ENCODE results near the gene MOV10. TPM values are rescaled to one million over a fixed set of nuclear protein-coding genes. Genes with fewer than 3 reads are reported as not detected.

Gene MOV10, protein sequence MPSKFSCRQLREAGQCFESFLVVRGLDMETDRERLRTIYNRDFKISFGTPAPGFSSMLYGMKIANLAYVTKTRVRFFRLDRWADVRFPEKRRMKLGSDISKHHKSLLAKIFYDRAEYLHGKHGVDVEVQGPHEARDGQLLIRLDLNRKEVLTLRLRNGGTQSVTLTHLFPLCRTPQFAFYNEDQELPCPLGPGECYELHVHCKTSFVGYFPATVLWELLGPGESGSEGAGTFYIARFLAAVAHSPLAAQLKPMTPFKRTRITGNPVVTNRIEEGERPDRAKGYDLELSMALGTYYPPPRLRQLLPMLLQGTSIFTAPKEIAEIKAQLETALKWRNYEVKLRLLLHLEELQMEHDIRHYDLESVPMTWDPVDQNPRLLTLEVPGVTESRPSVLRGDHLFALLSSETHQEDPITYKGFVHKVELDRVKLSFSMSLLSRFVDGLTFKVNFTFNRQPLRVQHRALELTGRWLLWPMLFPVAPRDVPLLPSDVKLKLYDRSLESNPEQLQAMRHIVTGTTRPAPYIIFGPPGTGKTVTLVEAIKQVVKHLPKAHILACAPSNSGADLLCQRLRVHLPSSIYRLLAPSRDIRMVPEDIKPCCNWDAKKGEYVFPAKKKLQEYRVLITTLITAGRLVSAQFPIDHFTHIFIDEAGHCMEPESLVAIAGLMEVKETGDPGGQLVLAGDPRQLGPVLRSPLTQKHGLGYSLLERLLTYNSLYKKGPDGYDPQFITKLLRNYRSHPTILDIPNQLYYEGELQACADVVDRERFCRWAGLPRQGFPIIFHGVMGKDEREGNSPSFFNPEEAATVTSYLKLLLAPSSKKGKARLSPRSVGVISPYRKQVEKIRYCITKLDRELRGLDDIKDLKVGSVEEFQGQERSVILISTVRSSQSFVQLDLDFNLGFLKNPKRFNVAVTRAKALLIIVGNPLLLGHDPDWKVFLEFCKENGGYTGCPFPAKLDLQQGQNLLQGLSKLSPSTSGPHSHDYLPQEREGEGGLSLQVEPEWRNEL
- polyA plus RNA-seq (1.4 and 3.0 TPM in 2 replicates), polyA minus RNA-seq (1.5 and 1.6 TPM in 2 replicates)

DNA sequence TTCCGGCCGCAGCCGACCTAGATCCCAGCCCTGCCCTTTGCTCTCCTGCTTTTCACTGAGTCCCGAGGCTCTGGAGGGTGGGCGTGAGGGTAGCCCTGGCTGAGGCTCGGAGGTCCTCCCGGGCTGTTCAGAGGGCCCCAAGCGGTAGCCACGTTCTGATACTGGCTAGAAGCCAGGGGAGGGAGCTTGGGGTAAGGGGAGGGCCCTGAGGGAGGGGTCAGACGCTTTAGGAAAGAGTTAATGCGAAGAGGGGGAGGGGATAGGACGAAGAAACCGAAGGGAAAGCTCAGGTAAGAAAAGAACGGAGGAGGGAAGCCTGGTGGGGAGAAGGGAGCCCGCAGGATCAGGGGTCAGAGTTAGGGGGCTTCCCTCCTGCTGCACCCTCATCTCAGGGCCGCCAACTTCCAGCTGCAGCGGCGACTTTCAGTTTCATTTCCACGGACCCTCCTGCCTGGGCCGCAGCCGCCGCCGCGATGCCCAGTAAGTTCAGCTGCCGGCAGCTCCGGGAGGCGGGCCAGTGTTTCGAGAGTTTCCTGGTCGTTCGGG is at the start of gene MOV10:
MOV10 (plus strand) TSS at position 220 of the 546 bp plus-strand sequence; CDS start at position 474, 254 bp downstream.
- Histone ChIP-seq H3K79me2 (replicated peaks; ENCODE audit: insufficient read depth, low read length) (no peaks in the 10 kb centered on the region), H3K9ac (ENCODE audit: low read length) (peak within 1 kb of the TSS; percentile 61), H2AFZ (ENCODE audit: low read depth, low read length) (peak within 1 kb of the TSS; percentile 11), H3K4me3 (ENCODE audit: low read length) (peak within 1 kb of the TSS; percentile 74), H4K20me1 (ENCODE audit: insufficient read depth) (no peaks in the 10 kb centered on the region), H3K9me3 (ENCODE audit: low read length) (no peaks in the 10 kb centered on the region), H3K9me2 (ENCODE audit: insufficient read depth, low read length) (no peaks in the 10 kb centered on the region), H3K36me3 (ENCODE audit: insufficient read depth, low read length) (peaks cover 5% of the 10 kb centered on the region), H3K27me3 (ENCODE audit: insufficient read depth, low read depth, low read length) (no peaks in the 10 kb centered on the region), H3K27ac (ENCODE audit: low read length) (no peak within 1 kb of the TSS), H3K4me2 (ENCODE audit: low read length) (peak within 1 kb of the TSS; percentile 52), H3F3A (ENCODE audit: insufficient read depth, low read length, poor library complexity, severe bottlenecking) (no peaks in the 10 kb centered on the region)
- no peak for TF ChIP-seq SMC3 (conservative IDR thresholded peaks at IDR 0.05; ENCODE audit: poor library complexity)
- no peak for TF ChIP-seq MXI1 (conservative IDR thresholded peaks at IDR 0.05; ENCODE audit: poor library complexity, severe bottlenecking)
- TF ChIP-seq TAF1 (IDR thresholded peaks at IDR 0.05; ENCODE audit: low read depth): peak; percentile 19
- TF ChIP-seq EZH2 (IDR thresholded peaks at IDR 0.05; ENCODE audit: borderline replicate concordance, insufficient read depth, low read length, poor library complexity, severe bottlenecking): no peak
- no peak for TF ChIP-seq EP300 (conservative IDR thresholded peaks at IDR 0.05; ENCODE audit: poor library complexity, severe bottlenecking)

DNA sequence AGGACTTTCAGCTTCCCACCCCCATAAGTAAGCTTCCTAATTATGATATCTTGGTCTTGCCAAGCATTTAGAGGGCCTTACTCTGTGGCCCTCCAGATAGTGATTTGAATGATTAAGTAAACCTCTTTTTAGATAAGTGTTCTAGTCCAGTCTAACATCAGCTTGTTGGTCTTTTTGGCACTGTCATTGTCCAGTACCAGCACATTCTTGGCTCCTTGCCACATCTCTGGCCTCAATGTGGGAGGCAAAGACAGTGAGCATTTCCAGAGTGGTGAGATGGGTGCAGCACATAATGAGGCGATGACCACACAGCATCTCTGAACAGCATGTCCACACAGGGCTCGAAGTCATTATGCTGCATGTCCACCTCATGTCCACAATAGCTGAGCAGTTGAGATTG is 48.8 kb upstream of the MOV10 start:
- no peak overlapping the region for H3K9ac ChIP-seq (ENCODE audit: low read length)
- H2AFZ ChIP-seq (ENCODE audit: low read depth, low read length): no peak overlapping the region
- H3K4me2 ChIP-seq (ENCODE audit: low read length): no peak overlapping the region
- H3K9me2 ChIP-seq (ENCODE audit: insufficient read depth, low read length): no peaks in the 10 kb centered on the region
- no peaks in the 10 kb centered on the region for H3K36me3 ChIP-seq (ENCODE audit: insufficient read depth, low read length)
- H4K20me1 ChIP-seq (ENCODE audit: insufficient read depth): peaks cover 1% of the 10 kb centered on the region
- H3K27ac ChIP-seq (ENCODE audit: low read length): no peak overlapping the region
- no peak overlapping the region for H3K4me3 ChIP-seq (ENCODE audit: low read length)
- TF ChIP-seq, protein P1, sequence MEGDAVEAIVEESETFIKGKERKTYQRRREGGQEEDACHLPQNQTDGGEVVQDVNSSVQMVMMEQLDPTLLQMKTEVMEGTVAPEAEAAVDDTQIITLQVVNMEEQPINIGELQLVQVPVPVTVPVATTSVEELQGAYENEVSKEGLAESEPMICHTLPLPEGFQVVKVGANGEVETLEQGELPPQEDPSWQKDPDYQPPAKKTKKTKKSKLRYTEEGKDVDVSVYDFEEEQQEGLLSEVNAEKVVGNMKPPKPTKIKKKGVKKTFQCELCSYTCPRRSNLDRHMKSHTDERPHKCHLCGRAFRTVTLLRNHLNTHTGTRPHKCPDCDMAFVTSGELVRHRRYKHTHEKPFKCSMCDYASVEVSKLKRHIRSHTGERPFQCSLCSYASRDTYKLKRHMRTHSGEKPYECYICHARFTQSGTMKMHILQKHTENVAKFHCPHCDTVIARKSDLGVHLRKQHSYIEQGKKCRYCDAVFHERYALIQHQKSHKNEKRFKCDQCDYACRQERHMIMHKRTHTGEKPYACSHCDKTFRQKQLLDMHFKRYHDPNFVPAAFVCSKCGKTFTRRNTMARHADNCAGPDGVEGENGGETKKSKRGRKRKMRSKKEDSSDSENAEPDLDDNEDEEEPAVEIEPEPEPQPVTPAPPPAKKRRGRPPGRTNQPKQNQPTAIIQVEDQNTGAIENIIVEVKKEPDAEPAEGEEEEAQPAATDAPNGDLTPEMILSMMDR (IDR thresholded peaks at IDR 0.05; ENCODE audit: poor library complexity, severe bottlenecking): no peak
- no peak for TF ChIP-seq EZH2 (IDR thresholded peaks at IDR 0.05; ENCODE audit: borderline replicate concordance, insufficient read depth, low read length, poor library complexity, severe bottlenecking)
- TF ChIP-seq RAD21 (conservative IDR thresholded peaks at IDR 0.05): no peak
- H3K79me2 ChIP-seq (replicated peaks; ENCODE audit: insufficient read depth, low read length): peaks cover 83% of the 10 kb centered on the region
- H3F3A ChIP-seq (ENCODE audit: insufficient read depth, low read length, poor library complexity, severe bottlenecking): no peaks in the 10 kb centered on the region
- no peaks in the 10 kb centered on the region for H3K9me3 ChIP-seq (ENCODE audit: low read length)
- H3K27me3 ChIP-seq (ENCODE audit: insufficient read depth, low read depth, low read length): no peaks in the 10 kb centered on the region

DNA sequence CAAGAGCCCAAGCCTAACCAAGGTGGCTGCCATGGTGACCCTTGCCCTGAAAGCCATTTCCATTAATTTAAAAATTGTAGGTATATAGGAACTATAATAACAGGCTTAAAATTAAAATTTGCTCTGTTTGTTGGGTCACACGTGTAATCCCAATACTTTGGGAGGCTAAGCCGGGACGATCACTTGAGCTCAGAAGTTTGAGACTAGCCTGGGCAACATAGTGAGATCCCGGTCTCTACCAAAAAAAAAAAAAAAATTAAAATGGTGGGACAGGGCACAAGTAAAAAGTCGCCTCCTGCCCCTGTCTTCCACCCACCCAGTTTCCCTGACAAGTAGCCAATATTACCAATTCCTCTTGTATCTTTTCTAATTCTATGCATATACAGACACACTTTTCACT is 48.3 kb upstream of the MOV10 start:
- Histone ChIP-seq H3K36me3 (ENCODE audit: insufficient read depth, low read length) (no peaks in the 10 kb centered on the region), H3K4me2 (ENCODE audit: low read length) (no peak overlapping the region), H3F3A (ENCODE audit: insufficient read depth, low read length, poor library complexity, severe bottlenecking) (no peaks in the 10 kb centered on the region), H3K27ac (ENCODE audit: low read length) (no peak overlapping the region), H3K27me3 (ENCODE audit: insufficient read depth, low read depth, low read length) (no peaks in the 10 kb centered on the region), H3K9me3 (ENCODE audit: low read length) (no peaks in the 10 kb centered on the region), H3K4me3 (ENCODE audit: low read length) (no peak overlapping the region), H3K9ac (ENCODE audit: low read length) (no peak overlapping the region), H4K20me1 (ENCODE audit: insufficient read depth) (peaks cover 3% of the 10 kb centered on the region), H3K79me2 (replicated peaks; ENCODE audit: insufficient read depth, low read length) (peaks cover 83% of the 10 kb centered on the region), H2AFZ (ENCODE audit: low read depth, low read length) (no peak overlapping the region), H3K9me2 (ENCODE audit: insufficient read depth, low read length) (no peaks in the 10 kb centered on the region)
- TF ChIP-seq TAF1 (IDR thresholded peaks at IDR 0.05; ENCODE audit: low read depth) (no peak), EZH2 (IDR thresholded peaks at IDR 0.05; ENCODE audit: borderline replicate concordance, insufficient read depth, low read length, poor library complexity, severe bottlenecking) (no peak), RAD21 (conservative IDR thresholded peaks at IDR 0.05) (no peak), EP300 (conservative IDR thresholded peaks at IDR 0.05; ENCODE audit: poor library complexity, severe bottlenecking) (no peak), MXI1 (conservative IDR thresholded peaks at IDR 0.05; ENCODE audit: poor library complexity, severe bottlenecking) (no peak), SMC3 (conservative IDR thresholded peaks at IDR 0.05; ENCODE audit: poor library complexity) (no peak), POLR2AphosphoS5 (IDR thresholded peaks at IDR 0.05) (no peak)
- TF ChIP-seq, protein P2, sequence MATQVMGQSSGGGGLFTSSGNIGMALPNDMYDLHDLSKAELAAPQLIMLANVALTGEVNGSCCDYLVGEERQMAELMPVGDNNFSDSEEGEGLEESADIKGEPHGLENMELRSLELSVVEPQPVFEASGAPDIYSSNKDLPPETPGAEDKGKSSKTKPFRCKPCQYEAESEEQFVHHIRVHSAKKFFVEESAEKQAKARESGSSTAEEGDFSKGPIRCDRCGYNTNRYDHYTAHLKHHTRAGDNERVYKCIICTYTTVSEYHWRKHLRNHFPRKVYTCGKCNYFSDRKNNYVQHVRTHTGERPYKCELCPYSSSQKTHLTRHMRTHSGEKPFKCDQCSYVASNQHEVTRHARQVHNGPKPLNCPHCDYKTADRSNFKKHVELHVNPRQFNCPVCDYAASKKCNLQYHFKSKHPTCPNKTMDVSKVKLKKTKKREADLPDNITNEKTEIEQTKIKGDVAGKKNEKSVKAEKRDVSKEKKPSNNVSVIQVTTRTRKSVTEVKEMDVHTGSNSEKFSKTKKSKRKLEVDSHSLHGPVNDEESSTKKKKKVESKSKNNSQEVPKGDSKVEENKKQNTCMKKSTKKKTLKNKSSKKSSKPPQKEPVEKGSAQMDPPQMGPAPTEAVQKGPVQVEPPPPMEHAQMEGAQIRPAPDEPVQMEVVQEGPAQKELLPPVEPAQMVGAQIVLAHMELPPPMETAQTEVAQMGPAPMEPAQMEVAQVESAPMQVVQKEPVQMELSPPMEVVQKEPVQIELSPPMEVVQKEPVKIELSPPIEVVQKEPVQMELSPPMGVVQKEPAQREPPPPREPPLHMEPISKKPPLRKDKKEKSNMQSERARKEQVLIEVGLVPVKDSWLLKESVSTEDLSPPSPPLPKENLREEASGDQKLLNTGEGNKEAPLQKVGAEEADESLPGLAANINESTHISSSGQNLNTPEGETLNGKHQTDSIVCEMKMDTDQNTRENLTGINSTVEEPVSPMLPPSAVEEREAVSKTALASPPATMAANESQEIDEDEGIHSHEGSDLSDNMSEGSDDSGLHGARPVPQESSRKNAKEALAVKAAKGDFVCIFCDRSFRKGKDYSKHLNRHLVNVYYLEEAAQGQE (IDR thresholded peaks at IDR 0.05; ENCODE audit: borderline replicate concordance): no peak
- TF ChIP-seq, protein P1 (IDR thresholded peaks at IDR 0.05; ENCODE audit: poor library complexity, severe bottlenecking): no peak
